Small intestine (tissue), 7 donors: ENCODE results near the gene BCL11A. TPM values are rescaled to one million over a fixed set of nuclear protein-coding genes. Genes with fewer than 3 reads are reported as not detected.

Experiments
- DNase-seq, 2 donors: peaks; one replicate each; pipeline versions ENCODE4 v3.0.0 to v3.0.0-alpha.2; 2013
- FAIRE-seq: peaks from 2 replicates; lab custom pipeline; 2012; peaks lifted over from hg19 to GRCh38; lab: Jason Lieb, UNC
- H3K27ac ChIP-seq, 3 donors: one replicate each; pipeline ENCODE4 v1.5.1; 2013; ENCODE audit warnings: low read length in 2 of 3, mild to moderate bottlenecking in 2 of 3, control low read depth in 1 of 3, inconsistent platforms in 1 of 3, low read depth in 1 of 3, moderate library complexity in 1 of 3
- H3K27me3 ChIP-seq, 3 donors: one replicate each; pipeline ENCODE4 v1.6.1; 2013; ENCODE audit warnings: low read length in 3 of 3, inconsistent platforms in 1 of 3; ENCODE audit not compliant: control insufficient read depth in 3 of 3, insufficient read depth in 3 of 3
- H3K36me3 ChIP-seq, 3 donors: one replicate each; pipeline ENCODE4 v1.6.1; 2013; ENCODE audit warnings: low read length in 3 of 3, inconsistent platforms in 1 of 3, low read depth in 1 of 3, mild to moderate bottlenecking in 1 of 3, moderate library complexity in 1 of 3; ENCODE audit not compliant: control insufficient read depth in 3 of 3, insufficient read depth in 2 of 3
- H3K4me1 ChIP-seq, 3 donors: one replicate each; pipeline ENCODE4 v1.6.1; 2013; ENCODE audit warnings: low read length in 2 of 3, inconsistent platforms in 1 of 3, low read depth in 1 of 3, mild to moderate bottlenecking in 1 of 3, moderate library complexity in 1 of 3; ENCODE audit not compliant: control insufficient read depth in 3 of 3, insufficient read depth in 2 of 3
- H3K4me3 ChIP-seq, 3 donors: one replicate each; pipeline ENCODE4 v1.5.1; 2013; ENCODE audit warnings: low read length in 3 of 3, control low read depth in 1 of 3, inconsistent platforms in 1 of 3, low read depth in 1 of 3, mild to moderate bottlenecking in 1 of 3, moderate library complexity in 1 of 3
- H3K9me3 ChIP-seq, 2 donors: one replicate each; pipeline ENCODE4 v1.6.1; 2013; ENCODE audit warnings: low read depth in 1 of 2, low read length in 1 of 2; ENCODE audit not compliant: control insufficient read depth in 2 of 2, insufficient read depth in 1 of 2
- WGBS, 3 donors: extraction: QIAGEN DNeasy Blood & Tissue Kit; methylation state at CpG; one replicate each; pipeline ENCODE4 v1.1.7; 2013; 5-methylcytosine and 5-hydroxymethylcytosine counted together
- polyA plus RNA-seq, 4 donors: library from polyadenylated mRNA; stranded (reverse) in 3 of 4; unstranded in 1 of 4; fragments of 200-250 nt in 3 of 4; fragments of 120-200 nt in 1 of 4; gene quantifications; one replicate each; pipeline versions ENCODE4 v1.2.1 to v1.2.3, GENCODE V29; 2013
- donor health status: healthy with polysubstance abuse.
- donor health status: control.
- donor health status: control.
- donor health status: Bipolar disorder and iron deficiency.
- donor health status: healthy.

Gene BCL11A
- polyA plus RNA-seq, 4 donors = 2.2 to 22.5 (median 13.9) TPM

DNA sequence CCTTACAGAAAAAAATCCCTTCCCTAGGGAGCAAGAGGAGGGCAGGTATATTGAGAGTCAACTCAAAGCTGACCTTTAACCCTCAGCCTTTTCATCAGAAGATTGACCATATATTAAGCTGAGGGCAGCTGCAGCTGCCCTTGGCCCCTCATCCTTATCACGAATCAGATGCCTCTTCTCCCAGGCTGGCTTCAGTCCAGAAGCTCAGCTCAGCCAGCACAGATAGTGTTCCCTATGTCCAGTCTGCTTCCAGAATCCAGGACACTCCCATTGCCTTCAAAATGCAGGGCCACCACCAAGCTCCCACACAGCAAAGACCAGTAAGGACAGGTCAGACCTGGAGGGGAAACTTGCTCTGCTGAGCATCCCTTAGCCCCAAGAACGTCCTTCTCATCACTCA lies 146.1 kb downstream of the BCL11A start:
- 25 to 38% (median 26%) methylated on average over 2 of the region's 2 CpGs for WGBS, 3 donors
- no peak overlapping the region for H3K27ac ChIP-seq
- H3K27me3 ChIP-seq = no peaks in the 10 kb centered on the region
- FAIRE-seq (no peak), DNase-seq (peak in 1 of 2 donors; percentile 46)
- no peak overlapping the region for H3K4me3 ChIP-seq
- H3K4me1 ChIP-seq = peaks cover 0 to 4% (median 3%) of the 10 kb centered on the region in 3 donors
- no peaks in the 10 kb centered on the region for H3K36me3 ChIP-seq
- H3K9me3 ChIP-seq = no peaks in the 10 kb centered on the region

DNA sequence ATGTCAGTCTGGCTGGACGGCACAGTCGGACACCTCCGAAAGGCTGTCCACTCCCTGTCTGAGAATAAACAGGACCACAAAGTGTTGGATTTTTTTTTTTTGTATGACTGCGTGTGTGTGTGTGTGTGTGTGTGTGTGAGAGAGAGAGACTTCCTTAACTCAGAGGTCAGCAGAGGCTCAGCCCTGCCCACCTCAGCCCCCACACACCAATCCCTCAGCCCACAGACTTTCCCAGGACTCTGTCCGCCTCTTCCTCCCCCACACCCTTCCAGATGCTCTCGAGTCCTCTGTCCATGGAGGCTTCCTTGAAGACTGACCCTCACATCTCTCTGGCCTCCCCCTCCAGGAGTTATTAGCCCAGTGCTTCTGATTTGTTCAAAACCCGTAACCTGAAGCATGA lies 147.3 kb downstream of the BCL11A start:
- DNase-seq (no peak), FAIRE-seq (no peak)
- H3K27me3 ChIP-seq = no peaks in the 10 kb centered on the region
- no peaks in the 10 kb centered on the region for H3K9me3 ChIP-seq
- H3K36me3 ChIP-seq = no peaks in the 10 kb centered on the region
- 76 to 90% (median 79%) methylated on average over 6 to 7 of the region's 7 CpGs for WGBS, 3 donors
- peaks cover 0 to 4% (median 3%) of the 10 kb centered on the region in 3 donors for H3K4me1 ChIP-seq
- no peak overlapping the region for H3K27ac ChIP-seq
- H3K4me3 ChIP-seq = no peak overlapping the region

DNA sequence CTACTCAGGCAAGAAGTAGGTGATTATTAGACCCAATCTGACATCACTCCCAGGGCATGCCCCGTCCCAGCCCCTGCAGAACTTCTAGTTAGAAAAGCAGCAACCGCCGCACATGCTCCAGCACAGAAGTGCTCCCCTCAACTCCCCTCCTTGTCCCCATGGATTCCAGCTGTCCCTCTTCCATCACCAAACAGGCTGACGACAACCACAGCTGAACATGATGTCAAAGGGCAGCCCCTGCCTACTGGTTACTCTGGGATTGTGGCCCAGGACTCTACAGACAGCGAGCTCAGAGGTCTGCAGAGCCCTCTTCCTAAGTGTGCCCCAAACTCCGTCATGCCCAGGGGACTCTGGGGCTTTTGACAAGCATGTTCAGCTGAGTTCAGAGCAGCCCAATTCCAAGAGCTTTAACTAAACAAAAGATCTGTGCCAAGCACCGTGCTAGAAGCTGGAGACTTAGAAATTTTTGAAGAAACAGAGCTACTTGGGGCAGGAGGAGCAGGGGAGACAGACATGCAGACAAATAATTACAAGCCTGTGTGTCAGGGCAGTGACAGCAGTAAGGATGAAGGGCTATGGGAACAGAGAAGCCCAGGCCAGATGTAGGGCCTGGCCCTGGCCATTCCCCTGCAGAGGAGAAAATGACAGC lies 148.1 kb downstream of the BCL11A start:
- H3K9me3 ChIP-seq = no peaks in the 10 kb centered on the region
- 73 to 91% (median 81%) methylated on average over 7 of the region's 7 CpGs for WGBS, 3 donors
- DNase-seq (no peak), FAIRE-seq (no peak)
- no peak overlapping the region for H3K27ac ChIP-seq
- H3K36me3 ChIP-seq = no peaks in the 10 kb centered on the region
- peaks cover 0 to 4% (median 3%) of the 10 kb centered on the region in 3 donors for H3K4me1 ChIP-seq
- no peak overlapping the region for H3K4me3 ChIP-seq
- no peaks in the 10 kb centered on the region for H3K27me3 ChIP-seq

Other genes starting within 250 kb of the BCL11A start
- gene PAPOLG, start 202.6 kb upstream of the BCL11A start, polyA plus RNA-seq = 10 to 100 TPM in 1 of 4 donors, 1 to 10 TPM in 3; 2.7 to 10.4 (median 3.7) TPM